SK-N-SH (cell line): Measurements from ENCODE around the gene SMPD4.
"Not testable (repeated sequence)": the region's sequence is repeated elsewhere in the genome, so short reads cannot be mapped to it uniquely, and the experiment has no call there.

Experiments
- EZH2phosphoT487 ChIP-seq: fragments of 200-600 bp; sonication (generic); IDR thresholded peaks from 2 replicates; pipeline ENCODE4 v1.6.1; 2017; ENCODE audit warnings: low read depth, mixed run types, mild to moderate bottlenecking, antibody characterized with exemption, moderate library complexity, borderline replicate concordance
- GABPA ChIP-seq: IDR thresholded peaks from 2 replicates; pipeline ENCODE4 v1.4.0; 2012; ENCODE audit warnings: low read depth, mild to moderate bottlenecking
- IRF3 ChIP-seq: fragments of 150-350 bp; IDR thresholded peaks from 2 replicates; pipeline ENCODE4 v1.6.1; 2016; ENCODE audit warnings: mild to moderate bottlenecking, low read depth, low read length
- MAX ChIP-seq: IDR thresholded peaks from 2 replicates; pipeline ENCODE4 v1.4.0; 2012; ENCODE audit warnings: low read depth
- POLR2AphosphoS5 ChIP-seq: IDR thresholded peaks from 2 replicates; pipeline ENCODE4 v1.6.1; 2012; ENCODE audit warnings: low read depth, low read length
- RAD21 ChIP-seq: IDR thresholded peaks from 2 replicates; pipeline ENCODE4 v1.6.1; 2012; ENCODE audit warnings: mild to moderate bottlenecking, low read length
- RXRA ChIP-seq: IDR thresholded peaks from 2 replicates; pipeline ENCODE4 v1.4.0; 2012; ENCODE audit warnings: low read depth, mild to moderate bottlenecking, borderline replicate concordance
- SMC3 ChIP-seq: IDR thresholded peaks from 2 replicates; pipeline ENCODE4 v1.6.1; 2012; ENCODE audit warnings: low read depth, low read length, improper control_type of control experiment
- TAF1 ChIP-seq: IDR thresholded peaks from 2 replicates; pipeline ENCODE4 v1.6.1; 2012; ENCODE audit warnings: low read depth, mild to moderate bottlenecking, low read length, moderate library complexity, borderline replicate concordance
- TEAD4 ChIP-seq: IDR thresholded peaks from 2 replicates; pipeline ENCODE4 v1.4.0; 2012; ENCODE audit warnings: mild to moderate bottlenecking, borderline replicate concordance; ENCODE audit not compliant: insufficient read depth
- USF1 ChIP-seq: IDR thresholded peaks from 2 replicates; pipeline ENCODE4 v1.4.0; 2012; ENCODE audit warnings: low read depth, borderline replicate concordance
- YY1 ChIP-seq: IDR thresholded peaks from 2 replicates; pipeline ENCODE4 v1.4.0; 2012; ENCODE audit warnings: low read depth, mild to moderate bottlenecking
- TF ChIP-seq, protein P1 (sequence below): fragments of 200-600 bp; sonication (generic); IDR thresholded peaks from 2 replicates; pipeline ENCODE4 v1.6.1; 2017; ENCODE audit warnings: antibody characterized with exemption, mild to moderate bottlenecking, moderate library complexity
- TF ChIP-seq, protein P2 (sequence below): IDR thresholded peaks from 2 replicates; pipeline ENCODE4 v1.4.0; 2012; ENCODE audit warnings: low read depth, borderline replicate concordance

GRCh38 chr2:130191319-130191718 is 9.9 kb upstream of the SMPD4 start:
- not testable (repeated sequence) for TF ChIP-seq EZH2phosphoT487, SMC3, IRF3, TAF1, RAD21, POLR2AphosphoS5, RXRA, GABPA, TEAD4, USF1, YY1, MAX
- TF ChIP-seq, protein P1, sequence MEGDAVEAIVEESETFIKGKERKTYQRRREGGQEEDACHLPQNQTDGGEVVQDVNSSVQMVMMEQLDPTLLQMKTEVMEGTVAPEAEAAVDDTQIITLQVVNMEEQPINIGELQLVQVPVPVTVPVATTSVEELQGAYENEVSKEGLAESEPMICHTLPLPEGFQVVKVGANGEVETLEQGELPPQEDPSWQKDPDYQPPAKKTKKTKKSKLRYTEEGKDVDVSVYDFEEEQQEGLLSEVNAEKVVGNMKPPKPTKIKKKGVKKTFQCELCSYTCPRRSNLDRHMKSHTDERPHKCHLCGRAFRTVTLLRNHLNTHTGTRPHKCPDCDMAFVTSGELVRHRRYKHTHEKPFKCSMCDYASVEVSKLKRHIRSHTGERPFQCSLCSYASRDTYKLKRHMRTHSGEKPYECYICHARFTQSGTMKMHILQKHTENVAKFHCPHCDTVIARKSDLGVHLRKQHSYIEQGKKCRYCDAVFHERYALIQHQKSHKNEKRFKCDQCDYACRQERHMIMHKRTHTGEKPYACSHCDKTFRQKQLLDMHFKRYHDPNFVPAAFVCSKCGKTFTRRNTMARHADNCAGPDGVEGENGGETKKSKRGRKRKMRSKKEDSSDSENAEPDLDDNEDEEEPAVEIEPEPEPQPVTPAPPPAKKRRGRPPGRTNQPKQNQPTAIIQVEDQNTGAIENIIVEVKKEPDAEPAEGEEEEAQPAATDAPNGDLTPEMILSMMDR: not testable (repeated sequence)
- TF ChIP-seq, protein P2, sequence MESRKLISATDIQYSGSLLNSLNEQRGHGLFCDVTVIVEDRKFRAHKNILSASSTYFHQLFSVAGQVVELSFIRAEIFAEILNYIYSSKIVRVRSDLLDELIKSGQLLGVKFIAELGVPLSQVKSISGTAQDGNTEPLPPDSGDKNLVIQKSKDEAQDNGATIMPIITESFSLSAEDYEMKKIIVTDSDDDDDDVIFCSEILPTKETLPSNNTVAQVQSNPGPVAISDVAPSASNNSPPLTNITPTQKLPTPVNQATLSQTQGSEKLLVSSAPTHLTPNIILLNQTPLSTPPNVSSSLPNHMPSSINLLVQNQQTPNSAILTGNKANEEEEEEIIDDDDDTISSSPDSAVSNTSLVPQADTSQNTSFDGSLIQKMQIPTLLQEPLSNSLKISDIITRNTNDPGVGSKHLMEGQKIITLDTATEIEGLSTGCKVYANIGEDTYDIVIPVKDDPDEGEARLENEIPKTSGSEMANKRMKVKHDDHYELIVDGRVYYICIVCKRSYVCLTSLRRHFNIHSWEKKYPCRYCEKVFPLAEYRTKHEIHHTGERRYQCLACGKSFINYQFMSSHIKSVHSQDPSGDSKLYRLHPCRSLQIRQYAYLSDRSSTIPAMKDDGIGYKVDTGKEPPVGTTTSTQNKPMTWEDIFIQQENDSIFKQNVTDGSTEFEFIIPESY: not testable (repeated sequence)
